ENCODE data around the gene SERPINB4. TPM values are rescaled to one million over a fixed set of nuclear protein-coding genes. Genes with fewer than 3 reads are reported as not detected.

The SERPINB4 gene
- total and polyA plus RNA-seq, 2 donors = not detected

DNA sequence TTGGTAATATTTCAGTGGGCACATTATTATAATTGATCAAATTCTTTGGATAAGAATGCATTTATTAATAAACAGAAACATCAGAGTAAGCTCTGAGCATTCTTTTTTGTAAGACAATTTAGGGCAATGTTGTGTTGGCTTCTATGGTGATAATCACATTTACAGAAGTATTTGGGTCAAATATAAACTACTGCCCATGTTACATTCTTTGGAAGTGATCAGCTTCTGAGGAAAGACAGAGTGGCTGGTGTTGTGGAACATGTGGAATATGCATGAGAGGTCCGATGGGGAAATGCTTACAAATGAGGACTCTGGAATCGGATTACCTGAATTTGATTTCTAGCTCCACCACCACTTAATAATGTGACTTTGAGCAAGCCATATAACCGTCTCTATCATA, 37.5 kb downstream of the SERPINB4 start:
- Histone ChIP-seq H3K27ac (ENCODE audit: low read depth) (no peak overlapping the region), H3K4me3 (ENCODE audit: low read depth, low read length) (no peak overlapping the region), H3K36me3 (ENCODE audit: insufficient read depth) (no peaks in the 10 kb centered on the region), H3K4me1 (ENCODE audit: insufficient read depth) (no peaks in the 10 kb centered on the region)
- DNase-seq (ENCODE audit: extremely low spot score) = no peak
- WGBS = 59% methylated on average over 3 of the region's 3 CpGs

DNA sequence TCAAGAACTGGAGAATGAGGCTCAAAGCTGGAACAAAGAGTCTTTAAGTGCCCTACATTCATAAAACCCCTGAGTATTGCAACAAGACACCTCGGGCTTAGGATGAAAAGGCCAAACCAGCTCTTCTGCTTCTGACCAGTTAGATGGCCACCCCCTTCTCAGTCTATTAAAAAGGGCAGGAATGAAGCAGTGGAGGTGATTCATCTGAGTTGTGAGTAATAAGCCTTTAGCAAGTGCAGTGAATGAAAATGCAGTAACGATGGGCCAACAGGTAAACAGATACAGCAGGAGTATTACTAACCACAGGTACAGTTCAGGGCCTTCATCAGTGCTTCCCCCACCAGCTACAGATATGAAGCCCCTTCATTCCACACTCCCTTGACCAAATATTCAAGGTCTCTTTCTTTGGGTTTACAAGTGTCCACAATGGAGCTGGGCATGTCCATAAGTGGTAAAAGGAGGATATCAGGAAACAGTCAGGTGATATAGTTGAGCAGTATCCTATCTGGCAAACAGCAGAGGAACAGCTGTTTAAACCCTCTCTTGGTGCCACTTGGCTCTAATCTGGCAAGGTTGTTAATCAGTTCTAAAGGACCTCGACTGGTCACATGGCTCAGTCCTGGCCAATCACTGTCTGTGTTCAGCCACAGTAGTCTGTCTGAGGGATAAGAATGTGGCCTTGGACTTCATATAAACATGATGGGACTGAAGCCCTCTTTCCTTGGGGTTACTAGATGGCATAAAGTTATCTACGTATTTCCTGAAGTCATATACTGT, 39.1 kb downstream of the SERPINB4 start:
- DNase-seq (ENCODE audit: extremely low spot score) = no peak
- Histone ChIP-seq H3K4me1 (ENCODE audit: insufficient read depth) (no peaks in the 10 kb centered on the region), H3K27ac (ENCODE audit: low read depth) (no peak overlapping the region), H3K36me3 (ENCODE audit: insufficient read depth) (no peaks in the 10 kb centered on the region), H3K4me3 (ENCODE audit: low read depth, low read length) (no peak overlapping the region)
- WGBS = 78% methylated on average over 4 of the region's 4 CpGs

DNA sequence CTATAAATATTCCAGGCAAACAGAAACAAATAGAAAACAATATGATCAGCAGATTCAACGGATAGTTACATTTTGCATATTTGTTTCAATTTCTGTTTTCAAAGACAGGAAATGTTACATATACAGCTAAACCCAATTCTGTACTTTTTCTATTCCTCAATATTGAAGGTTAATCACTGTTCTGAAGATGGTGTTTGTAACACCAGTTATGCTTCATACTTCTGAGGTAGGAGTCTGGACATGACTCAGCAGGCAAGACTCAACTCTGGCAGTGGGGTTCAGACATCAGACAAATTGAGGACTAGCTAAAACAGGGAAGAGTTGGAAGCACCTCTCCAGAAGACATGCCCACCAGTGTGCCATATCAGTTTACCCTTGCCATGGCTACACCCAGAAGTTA, 40.3 kb downstream of the SERPINB4 start:
- no peak overlapping the region for H3K27ac ChIP-seq (ENCODE audit: low read depth)
- H3K4me3 ChIP-seq (ENCODE audit: low read depth, low read length) = no peak overlapping the region
- DNase-seq (ENCODE audit: extremely low spot score) = no peak
- no peaks in the 10 kb centered on the region for H3K4me1 ChIP-seq (ENCODE audit: insufficient read depth)
- H3K36me3 ChIP-seq (ENCODE audit: insufficient read depth) = no peaks in the 10 kb centered on the region
- 0% methylated on average over 1 of the region's 1 CpG for WGBS

DNA sequence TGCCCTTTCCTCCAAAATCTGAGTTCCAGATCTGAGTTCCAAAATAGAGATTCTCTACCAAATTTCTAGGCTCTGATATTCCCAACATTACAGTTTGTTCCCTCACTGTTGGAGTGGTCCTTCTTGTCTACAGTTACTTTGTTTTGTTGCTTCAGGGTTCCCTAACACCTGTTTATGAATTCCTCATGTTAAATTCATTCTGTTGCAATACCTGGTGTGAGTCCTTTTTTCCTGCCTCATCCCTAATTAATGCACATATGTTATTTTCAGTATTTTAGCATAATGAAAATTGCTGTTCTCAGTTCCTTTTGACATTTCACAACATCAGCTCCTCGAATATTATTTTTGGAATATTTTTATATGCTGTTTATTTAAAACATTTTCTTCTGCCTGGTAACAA, 40.7 kb downstream of the SERPINB4 start:
- WGBS = 62% methylated on average over 1 of the region's 1 CpG
- no peak overlapping the region for H3K27ac ChIP-seq (ENCODE audit: low read depth)
- no peak for DNase-seq (ENCODE audit: extremely low spot score)
- no peak overlapping the region for H3K4me3 ChIP-seq (ENCODE audit: low read depth, low read length)
- no peaks in the 10 kb centered on the region for H3K4me1 ChIP-seq (ENCODE audit: insufficient read depth)
- no peaks in the 10 kb centered on the region for H3K36me3 ChIP-seq (ENCODE audit: insufficient read depth)

DNA sequence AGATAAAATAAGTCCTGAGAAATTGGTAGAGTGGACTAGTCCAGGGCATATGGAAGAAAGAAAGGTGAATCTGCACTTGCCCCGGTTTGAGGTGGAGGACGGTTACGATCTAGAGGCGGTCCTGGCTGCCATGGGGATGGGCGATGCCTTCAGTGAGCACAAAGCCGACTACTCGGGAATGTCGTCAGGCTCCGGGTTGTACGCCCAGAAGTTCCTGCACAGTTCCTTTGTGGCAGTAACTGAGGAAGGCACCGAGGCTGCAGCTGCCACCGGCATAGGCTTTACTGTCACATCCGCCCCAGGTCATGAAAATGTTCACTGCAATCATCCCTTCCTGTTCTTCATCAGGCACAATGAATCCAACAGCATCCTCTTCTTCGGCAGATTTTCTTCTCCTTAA, 47.1 kb downstream of the SERPINB4 start:
- Histone ChIP-seq H3K27ac (ENCODE audit: low read depth) (no peak overlapping the region), H3K4me3 (ENCODE audit: low read depth, low read length) (no peak overlapping the region), H3K36me3 (ENCODE audit: insufficient read depth) (no peaks in the 10 kb centered on the region), H3K4me1 (ENCODE audit: insufficient read depth) (no peaks in the 10 kb centered on the region)
- no peak for DNase-seq (ENCODE audit: extremely low spot score)
- 75% methylated on average over 14 of the region's 14 CpGs for WGBS

DNA sequence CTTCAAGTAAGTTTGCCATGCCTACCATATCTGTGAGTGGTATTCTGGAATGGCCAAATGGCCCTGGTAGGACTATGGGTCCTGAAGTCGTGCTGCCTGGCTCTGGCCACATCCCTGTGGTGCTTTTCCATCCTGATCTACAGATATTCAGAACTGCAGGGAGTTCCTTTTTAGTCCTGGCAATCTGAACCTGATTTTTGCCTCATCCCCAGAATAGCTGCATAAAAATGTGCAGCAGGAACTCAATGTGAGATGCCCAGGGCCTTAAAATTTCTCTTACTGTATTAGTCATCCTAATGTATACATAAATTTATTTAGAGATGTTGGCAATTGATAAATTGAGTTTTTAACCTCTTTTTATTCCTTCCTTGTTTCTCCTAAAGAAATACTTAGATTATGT, 51.6 kb downstream of the SERPINB4 start:
- peaks cover 1% of the 10 kb centered on the region for H3K4me1 ChIP-seq (ENCODE audit: insufficient read depth)
- H3K4me3 ChIP-seq (ENCODE audit: low read depth, low read length) = no peak overlapping the region
- WGBS = 51% methylated on average over 1 of the region's 1 CpG
- no peak overlapping the region for H3K27ac ChIP-seq (ENCODE audit: low read depth)
- DNase-seq (ENCODE audit: extremely low spot score) = no peak
- H3K36me3 ChIP-seq (ENCODE audit: insufficient read depth) = no peaks in the 10 kb centered on the region

DNA sequence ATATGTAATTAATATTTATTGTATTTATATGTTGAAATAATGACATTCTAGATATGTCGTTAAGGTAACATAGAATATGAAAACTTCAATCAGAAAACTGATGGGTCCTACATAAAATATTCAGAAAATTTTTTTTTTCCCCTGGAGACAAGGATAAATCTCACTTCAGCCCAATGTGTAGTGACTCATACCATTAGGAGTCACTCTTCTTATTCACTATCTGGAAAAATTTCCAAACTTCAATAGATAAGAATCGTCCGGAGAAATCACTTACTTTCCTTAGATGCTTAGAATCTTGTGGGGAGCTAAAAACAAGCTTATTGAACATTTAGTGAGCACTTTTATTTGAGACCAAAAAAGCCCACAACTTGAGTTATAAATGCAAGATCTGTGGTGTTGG, 52.3 kb downstream of the SERPINB4 start:
- Histone ChIP-seq H3K4me1 (ENCODE audit: insufficient read depth) (peaks cover 1% of the 10 kb centered on the region), H3K4me3 (ENCODE audit: low read depth, low read length) (no peak overlapping the region), H3K36me3 (ENCODE audit: insufficient read depth) (no peaks in the 10 kb centered on the region), H3K27ac (ENCODE audit: low read depth) (no peak overlapping the region)
- no peak for DNase-seq (ENCODE audit: extremely low spot score)
- 80% methylated on average over 3 of the region's 3 CpGs for whole genome bisulfite sequencing

DNA sequence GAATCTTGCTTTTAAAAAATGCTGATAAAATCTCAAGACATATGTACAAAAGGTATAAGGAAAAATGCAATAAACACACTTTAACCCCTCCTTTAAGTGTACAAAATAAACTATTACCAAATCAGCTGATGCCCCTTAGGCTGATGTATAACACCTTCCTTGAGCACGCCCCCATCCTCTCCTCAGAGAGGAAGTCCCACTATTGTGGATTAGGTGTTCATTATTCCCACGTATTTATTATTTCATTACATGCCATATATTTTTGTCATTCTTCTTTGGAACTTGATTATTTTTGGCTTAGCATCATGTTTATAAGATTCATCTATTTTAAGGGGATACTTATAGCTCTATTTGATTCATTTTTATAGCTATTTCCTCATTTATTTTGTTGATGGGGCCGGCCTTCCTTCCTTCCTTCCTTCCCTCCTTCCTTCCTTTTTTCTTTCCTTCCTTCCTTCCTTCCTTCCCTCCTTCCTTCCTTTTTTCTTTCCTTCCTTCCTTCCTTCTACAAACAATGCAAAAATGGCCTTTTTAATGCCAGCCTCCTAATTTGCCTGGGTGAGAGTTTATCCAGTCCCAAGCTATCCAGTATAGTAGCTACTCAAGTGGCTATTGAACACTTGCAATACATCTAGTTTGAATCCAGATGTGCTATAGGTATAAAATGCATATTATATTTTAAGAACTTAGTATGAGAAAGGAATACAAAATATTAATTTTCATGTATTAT, 52.9 kb downstream of the SERPINB4 start:
- WGBS = 85% methylated on average over 3 of the region's 3 CpGs
- no peaks in the 10 kb centered on the region for H3K36me3 ChIP-seq (ENCODE audit: insufficient read depth)
- no peak overlapping the region for H3K27ac ChIP-seq (ENCODE audit: low read depth)
- no peak for DNase-seq (ENCODE audit: extremely low spot score)
- no peak overlapping the region for H3K4me3 ChIP-seq (ENCODE audit: low read depth, low read length)
- H3K4me1 ChIP-seq (ENCODE audit: insufficient read depth) = peaks cover 1% of the 10 kb centered on the region

DNA sequence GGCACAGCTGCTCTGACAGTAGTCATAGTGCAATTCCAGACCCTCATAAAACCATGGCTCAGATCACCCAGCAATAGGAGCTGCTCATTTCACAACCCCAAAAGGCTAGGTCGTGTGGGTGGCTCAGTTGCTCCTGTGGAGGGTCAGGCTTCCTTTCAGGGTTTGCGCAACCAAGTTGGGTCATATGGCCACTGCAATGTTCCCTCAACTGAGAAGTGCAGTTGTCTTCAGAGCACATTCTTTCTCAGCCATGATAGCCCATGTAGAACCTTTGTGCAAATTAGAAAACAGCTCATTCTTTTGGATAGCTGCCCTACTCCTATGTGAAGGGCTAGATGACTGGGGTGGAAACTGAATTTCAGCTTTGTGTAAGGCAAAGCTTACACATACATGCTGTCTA, 53.7 kb downstream of the SERPINB4 start:
- WGBS = 80% methylated on average over 2 of the region's 2 CpGs
- H3K4me1 ChIP-seq (ENCODE audit: insufficient read depth) = peaks cover 1% of the 10 kb centered on the region
- no peaks in the 10 kb centered on the region for H3K36me3 ChIP-seq (ENCODE audit: insufficient read depth)
- H3K27ac ChIP-seq (ENCODE audit: low read depth) = no peak overlapping the region
- DNase-seq (ENCODE audit: extremely low spot score) = no peak
- no peak overlapping the region for H3K4me3 ChIP-seq (ENCODE audit: low read depth, low read length)

DNA sequence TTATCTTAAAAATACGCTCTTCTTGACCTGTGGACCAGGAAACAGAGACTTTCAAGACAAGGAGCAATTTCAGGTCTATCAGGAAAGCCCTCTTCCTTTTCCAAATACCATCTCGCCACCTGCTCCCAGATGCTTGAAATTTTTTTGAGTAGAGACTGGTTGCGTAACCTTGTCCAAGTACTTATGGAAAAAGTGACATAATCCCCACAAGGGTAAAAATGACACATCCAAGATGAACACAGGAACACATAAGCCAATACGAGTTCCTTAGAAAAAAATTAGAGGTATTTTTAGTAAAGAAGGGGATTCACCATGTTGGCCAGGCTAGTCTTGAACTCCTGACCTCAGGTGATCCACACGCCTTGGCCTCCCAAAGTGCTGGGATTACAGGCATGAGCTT, 55.1 kb downstream of the SERPINB4 start:
- DNase-seq (ENCODE audit: extremely low spot score) = no peak
- Histone ChIP-seq H3K4me3 (ENCODE audit: low read depth, low read length) (no peak overlapping the region), H3K27ac (ENCODE audit: low read depth) (no peak overlapping the region), H3K4me1 (ENCODE audit: insufficient read depth) (peaks cover 1% of the 10 kb centered on the region), H3K36me3 (ENCODE audit: insufficient read depth) (no peaks in the 10 kb centered on the region)
- 77% methylated on average over 5 of the region's 5 CpGs for WGBS

Other genes starting within 250 kb of the SERPINB4 start
- 67.8 TPM for gene VPS4B, start 221.8 kb downstream of the SERPINB4 start, total RNA-seq
- gene VPS4B, start 221.8 kb downstream of the SERPINB4 start, polyA plus RNA-seq = 27.1 TPM
- 27.1 TPM for gene SERPINB5, start 167.3 kb downstream of the SERPINB4 start, total RNA-seq
- gene SERPINB5, start 167.3 kb downstream of the SERPINB4 start, polyA plus RNA-seq = 5.6 TPM
- gene SERPINB12, start 101.9 kb downstream of the SERPINB4 start, total RNA-seq = not detected
- not detected for gene SERPINB12, start 101.9 kb downstream of the SERPINB4 start, polyA plus RNA-seq
- gene SERPINB13, start 56.9 kb downstream of the SERPINB4 start, total RNA-seq = 1.7 TPM
- gene SERPINB13, start 56.9 kb downstream of the SERPINB4 start, polyA plus RNA-seq = not detected
- 0.16 TPM for gene SERPINB3, start 17.6 kb upstream of the SERPINB4 start, total RNA-seq
- gene SERPINB3, start 17.6 kb upstream of the SERPINB4 start, polyA plus RNA-seq = not detected
- 3.5 TPM for gene SERPINB11, start 58.7 kb upstream of the SERPINB4 start, total RNA-seq
- gene SERPINB11, start 58.7 kb upstream of the SERPINB4 start, polyA plus RNA-seq = not detected
- gene SERPINB7, start 131.2 kb upstream of the SERPINB4 start, total RNA-seq = not detected
- gene SERPINB7, start 131.2 kb upstream of the SERPINB4 start, polyA plus RNA-seq = not detected
- gene SERPINB2, start 243.4 kb upstream of the SERPINB4 start, total RNA-seq = not detected
- not detected for gene SERPINB2, start 243.4 kb upstream of the SERPINB4 start, polyA plus RNA-seq

Data from urinary bladder (tissue), 4 donors.